Activated CD4-positive, CD25-positive, alpha-beta regulatory T cell treated with anti-CD3 and anti-CD28 coated beads, Interleukin-2, amount 50 U/mL, for 24 hours (primary cell): ENCODE results near the gene CAST.
A peak's percentile ranks its signal among the peaks of the same experiment; 100 is the strongest.

Source experiments
- ATAC-seq, 2 donors: fragments of 150-1000 bp; cut with Tn5 transposase; one replicate each; pipeline ENCODE4 v1.10.0; 2021; ENCODE audit warnings: mild to moderate bottlenecking in 1 of 2, moderate library complexity in 1 of 2

CAST gene

GRCh38 chr5:96677496-96677895, 15.3 kb downstream of the CAST start:
- no peak for ATAC-seq

GRCh38 chr5:96679293-96679692, 17.1 kb downstream of the CAST start:
- no peak for ATAC-seq

- no peak for ATAC-seq
Observed at GRCh38 chr5:96680759-96681470, 18.7 kb downstream of the CAST start.

GRCh38 chr5:96683392-96683791, 21.2 kb downstream of the CAST start:
- peak; percentile 55 to 73 for ATAC-seq

GRCh38 chr5:96683810-96684209, 21.6 kb downstream of the CAST start:
- no peak for ATAC-seq

- ATAC-seq, result no peak
Observed at GRCh38 chr5:96687080-96687479, 24.9 kb downstream of the CAST start.

- peak; percentile 75 to 82 for ATAC-seq
Observed at GRCh38 chr5:96687812-96688453, 25.8 kb downstream of the CAST start.

GRCh38 chr5:96690861-96691260, 28.7 kb downstream of the CAST start:
- no peak for ATAC-seq

GRCh38 chr5:96691503-96692303, 29.5 kb downstream of the CAST start:
- ATAC-seq, result no peak

GRCh38 chr5:96692441-96692840, 30.3 kb downstream of the CAST start:
- ATAC-seq, result no peak

GRCh38 chr5:96699186-96699820, 37.1 kb downstream of the CAST start:
- no peak for ATAC-seq

GRCh38 chr5:96702503-96703383, 40.6 kb downstream of the CAST start:
- ATAC-seq, result peak; percentile 78 to 84

GRCh38 chr5:96703384-96703920, 41.3 kb downstream of the CAST start:
- ATAC-seq, result peak; percentile 85 to 86

GRCh38 chr5:96703995-96704394, 41.8 kb downstream of the CAST start:
- no peak for ATAC-seq

GRCh38 chr5:96706433-96707111, 44.4 kb downstream of the CAST start:
- peak in 1 of 2 donors; percentile 3 for ATAC-seq

- ATAC-seq, result no peak
Observed at GRCh38 chr5:96708600-96708999, 46.4 kb downstream of the CAST start.

- no peak for ATAC-seq
Observed at GRCh38 chr5:96709152-96709821, 47.1 kb downstream of the CAST start.

- ATAC-seq, result no peak
Observed at GRCh38 chr5:96712100-96712746, 50.0 kb downstream of the CAST start.

- ATAC-seq, result no peak
Observed at GRCh38 chr5:96714450-96714849, 52.3 kb downstream of the CAST start.

- peak; percentile 61 to 77 for ATAC-seq
Observed at GRCh38 chr5:96714951-96715451, 52.8 kb downstream of the CAST start.
